ENCODE measurements around the gene SCRT2. TPM values are rescaled to one million over a fixed set of nuclear protein-coding genes. Genes with fewer than 3 reads are reported as not detected.
"Not testable (repeated sequence)": the region's sequence is repeated elsewhere in the genome, so short reads cannot be mapped to it uniquely, and the experiment has no call there.

SCRT2 gene
- total RNA-seq, 1 donor from 2014 or later = not detected

GRCh38 chr20:647479-648019, 28.1 kb downstream of the SCRT2 start:
- Histone ChIP-seq H3K4me1 (ENCODE audit: control insufficient read depth in 3 of 3, insufficient read depth in 3 of 3, low read length in 3 of 3) (peaks cover 16 to 32% (median 27%) of the 10 kb centered on the region in 3 donors), H3K9ac (ENCODE audit: low read depth in 1 of 3, low read length in 3 of 3) (no peak overlapping the region)

DNA sequence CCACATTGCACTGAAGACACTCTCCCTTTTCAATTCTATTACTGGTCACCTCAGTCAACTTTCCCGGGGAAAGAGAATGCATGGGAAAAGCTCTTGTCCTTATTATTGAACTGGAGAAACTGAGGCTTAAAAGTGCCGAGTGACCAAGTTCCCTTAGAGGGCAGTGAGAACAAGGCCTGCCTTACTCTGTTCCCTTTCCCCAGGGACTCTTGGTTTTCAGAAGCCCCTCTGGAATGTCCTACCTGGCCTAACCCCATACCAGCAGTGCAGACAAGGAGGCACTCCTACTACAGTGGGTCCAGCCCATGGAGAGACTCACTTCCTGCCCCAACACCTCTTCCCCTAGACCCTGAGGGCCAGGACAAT, 28.8 kb downstream of the SCRT2 start:
- Histone ChIP-seq H3K4me3 (ENCODE audit: low read length in 3 of 3) (no peak overlapping the region), H3K9me3 (ENCODE audit: control insufficient read depth in 3 of 3, low read length in 3 of 3) (peaks cover 0 to 4% (median 0%) of the 10 kb centered on the region in 3 donors), H3K36me3 (ENCODE audit: control insufficient read depth in 3 of 3, insufficient read depth in 3 of 3, low read length in 3 of 3) (peaks cover 33 to 40% (median 35%) of the 10 kb centered on the region in 3 donors), H3K27me3 (ENCODE audit: control insufficient read depth in 3 of 3, insufficient read depth in 3 of 3, low read length in 3 of 3) (peaks cover 0 to 15% (median 11%) of the 10 kb centered on the region in 3 donors), H3K27ac (ENCODE audit: low read depth, low read length) (no peak overlapping the region), H3K9ac (ENCODE audit: low read depth in 1 of 3, low read length in 3 of 3) (no peak overlapping the region), H3K4me1 (ENCODE audit: control insufficient read depth in 3 of 3, insufficient read depth in 3 of 3, low read length in 3 of 3) (peaks cover 10 to 26% (median 20%) of the 10 kb centered on the region in 3 donors)

More at GRCh38 chr20:647479-648019, 28.1 kb downstream of the SCRT2 start:
- H3K9me3 ChIP-seq (ENCODE audit: control insufficient read depth in 3 of 3, low read length in 3 of 3) = peaks cover 0 to 4% (median 0%) of the 10 kb centered on the region in 3 donors
- H3K27ac ChIP-seq (ENCODE audit: low read depth, low read length) = no peak overlapping the region
- H3K27me3 ChIP-seq (ENCODE audit: control insufficient read depth in 3 of 3, insufficient read depth in 3 of 3, low read length in 3 of 3) = peaks cover 0 to 15% (median 9%) of the 10 kb centered on the region in 3 donors
- no peak overlapping the region for H3K4me3 ChIP-seq (ENCODE audit: low read length in 3 of 3)
- H3K36me3 ChIP-seq (ENCODE audit: control insufficient read depth in 3 of 3, insufficient read depth in 3 of 3, low read length in 3 of 3) = peaks cover 33 to 40% (median 35%) of the 10 kb centered on the region in 3 donors

GRCh38 chr20:646107-646867, 29.3 kb downstream of the SCRT2 start:
- peaks cover 33 to 40% (median 35%) of the 10 kb centered on the region in 3 donors for H3K36me3 ChIP-seq (ENCODE audit: control insufficient read depth in 3 of 3, insufficient read depth in 3 of 3, low read length in 3 of 3)
- H3K4me1 ChIP-seq (ENCODE audit: control insufficient read depth in 3 of 3, insufficient read depth in 3 of 3, low read length in 3 of 3) = peaks cover 8 to 23% (median 17%) of the 10 kb centered on the region in 3 donors
- peak overlapping the region in 1 of 3 donors; percentile 33 for H3K9ac ChIP-seq (ENCODE audit: low read depth in 1 of 3, low read length in 3 of 3)
- H3K27ac ChIP-seq (ENCODE audit: low read depth, low read length) = no peak overlapping the region
- peaks cover 0 to 4% (median 0%) of the 10 kb centered on the region in 3 donors for H3K9me3 ChIP-seq (ENCODE audit: control insufficient read depth in 3 of 3, low read length in 3 of 3)
- peaks cover 0 to 15% (median 11%) of the 10 kb centered on the region in 3 donors for H3K27me3 ChIP-seq (ENCODE audit: control insufficient read depth in 3 of 3, insufficient read depth in 3 of 3, low read length in 3 of 3)
- no peak overlapping the region for H3K4me3 ChIP-seq (ENCODE audit: low read length in 3 of 3)

DNA sequence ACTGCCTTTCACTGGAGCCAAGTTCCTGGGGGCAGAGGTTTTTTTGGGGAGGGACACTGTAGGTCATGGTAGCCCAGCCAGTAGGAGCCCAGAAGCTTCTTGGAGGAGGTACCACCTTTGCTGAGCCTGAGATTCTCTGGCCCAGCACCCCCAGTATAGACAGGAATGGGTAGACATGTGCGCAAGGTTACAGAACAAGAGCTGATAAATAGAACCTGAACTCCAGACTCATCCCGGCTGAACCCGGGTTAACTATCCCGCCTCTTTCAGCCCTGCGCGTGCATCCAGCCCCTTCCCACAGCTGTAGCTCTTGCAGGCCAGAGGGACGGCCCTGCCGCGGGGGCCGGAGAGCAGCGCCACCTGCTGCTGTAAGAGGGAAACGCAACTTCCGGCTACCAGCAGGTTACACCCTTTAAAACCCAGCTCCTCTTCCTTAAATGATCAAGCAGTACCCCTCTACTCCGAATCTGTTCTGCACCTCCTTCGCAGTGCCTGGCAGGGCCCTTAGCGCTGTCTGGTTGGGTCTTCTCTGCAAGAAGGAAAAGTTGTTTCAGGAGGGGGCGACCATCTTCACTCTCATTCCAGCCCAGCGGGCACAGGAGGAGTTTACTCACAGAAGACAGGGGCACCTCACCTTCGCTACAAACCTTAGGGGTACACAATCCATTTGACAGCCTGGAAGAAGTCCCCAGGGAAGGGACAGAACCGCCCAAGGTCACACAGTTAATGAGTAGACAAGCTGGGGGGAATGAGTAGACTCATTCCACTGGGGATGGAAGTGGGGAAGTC, 30.1 kb downstream of the SCRT2 start:
- H3K9me3 ChIP-seq (ENCODE audit: control insufficient read depth in 3 of 3, low read length in 3 of 3) = peaks cover 0 to 4% (median 0%) of the 10 kb centered on the region in 3 donors
- H3K9ac ChIP-seq (ENCODE audit: low read depth in 1 of 3, low read length in 3 of 3) = peak overlapping the region in 1 of 3 donors; percentile 33
- no peak overlapping the region for H3K27ac ChIP-seq (ENCODE audit: low read depth, low read length)
- peaks cover 0 to 15% (median 11%) of the 10 kb centered on the region in 3 donors for H3K27me3 ChIP-seq (ENCODE audit: control insufficient read depth in 3 of 3, insufficient read depth in 3 of 3, low read length in 3 of 3)
- peaks cover 29 to 34% (median 30%) of the 10 kb centered on the region in 3 donors for H3K36me3 ChIP-seq (ENCODE audit: control insufficient read depth in 3 of 3, insufficient read depth in 3 of 3, low read length in 3 of 3)
- H3K4me1 ChIP-seq (ENCODE audit: control insufficient read depth in 3 of 3, insufficient read depth in 3 of 3, low read length in 3 of 3) = peaks cover 5 to 20% (median 11%) of the 10 kb centered on the region in 3 donors
- peak overlapping the region in 1 of 3 donors; percentile 13 for H3K4me3 ChIP-seq (ENCODE audit: low read length in 3 of 3)

DNA sequence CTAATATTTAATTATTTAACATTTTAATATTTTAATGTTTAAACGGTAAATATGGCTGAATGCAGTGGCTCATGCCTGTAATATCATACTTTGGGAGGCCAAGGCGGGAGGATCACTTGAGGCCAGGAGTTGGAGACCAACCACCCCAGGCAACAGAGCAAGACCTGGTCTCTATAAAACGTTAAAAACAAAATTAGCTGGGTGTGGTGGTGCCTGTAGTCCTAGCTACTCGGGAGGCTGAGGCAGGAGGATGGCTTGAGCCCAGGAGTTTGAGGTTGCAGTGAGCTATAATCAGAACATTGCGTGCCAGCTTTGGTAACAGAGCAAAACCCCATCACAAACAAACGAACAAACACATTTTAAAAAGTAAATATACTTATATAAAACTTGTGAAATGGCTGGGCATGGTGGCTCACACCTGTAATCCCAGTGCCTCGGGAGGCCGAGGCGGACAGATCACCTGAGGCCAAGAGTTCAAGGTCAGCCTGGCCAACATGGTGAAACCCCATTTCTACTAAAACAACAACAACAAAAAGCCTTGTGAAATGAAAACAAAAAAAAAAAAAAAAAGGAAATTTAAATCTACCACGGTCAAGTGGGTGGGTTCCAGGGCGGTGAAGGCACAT, 30.8 kb downstream of the SCRT2 start:
- H3K9ac ChIP-seq (ENCODE audit: low read depth in 1 of 3, low read length in 3 of 3) = peak overlapping the region in 1 of 3 donors; percentile 33
- H3K27ac ChIP-seq (ENCODE audit: low read depth, low read length) = no peak overlapping the region

GRCh38 chr20:642398-643174, 33.0 kb downstream of the SCRT2 start:
- peak overlapping the region in 1 of 3 donors; percentile 33 for H3K9ac ChIP-seq (ENCODE audit: low read depth in 1 of 3, low read length in 3 of 3)
- peaks cover 7 to 9% (median 8%) of the 10 kb centered on the region in 3 donors for H3K36me3 ChIP-seq (ENCODE audit: control insufficient read depth in 3 of 3, insufficient read depth in 3 of 3, low read length in 3 of 3)
- H3K27ac ChIP-seq (ENCODE audit: low read depth, low read length) = no peak overlapping the region
- H3K9me3 ChIP-seq (ENCODE audit: control insufficient read depth in 3 of 3, low read length in 3 of 3) = peaks cover 0 to 2% (median 0%) of the 10 kb centered on the region in 3 donors
- peaks cover 5 to 20% (median 11%) of the 10 kb centered on the region in 3 donors for H3K4me1 ChIP-seq (ENCODE audit: control insufficient read depth in 3 of 3, insufficient read depth in 3 of 3, low read length in 3 of 3)
- H3K4me3 ChIP-seq (ENCODE audit: low read length in 3 of 3) = peak overlapping the region in 1 of 3 donors; percentile 49
- H3K27me3 ChIP-seq (ENCODE audit: control insufficient read depth in 3 of 3, insufficient read depth in 3 of 3, low read length in 3 of 3) = peaks cover 0 to 15% (median 11%) of the 10 kb centered on the region in 3 donors

More for the DNA sequence above, 30.8 kb downstream of the SCRT2 start:
- Histone ChIP-seq H3K27me3 (ENCODE audit: control insufficient read depth in 3 of 3, insufficient read depth in 3 of 3, low read length in 3 of 3) (peaks cover 0 to 15% (median 11%) of the 10 kb centered on the region in 3 donors), H3K4me1 (ENCODE audit: control insufficient read depth in 3 of 3, insufficient read depth in 3 of 3, low read length in 3 of 3) (peaks cover 5 to 20% (median 11%) of the 10 kb centered on the region in 3 donors), H3K4me3 (ENCODE audit: low read length in 3 of 3) (no peak overlapping the region), H3K36me3 (ENCODE audit: control insufficient read depth in 3 of 3, insufficient read depth in 3 of 3, low read length in 3 of 3) (peaks cover 24 to 27% (median 24%) of the 10 kb centered on the region in 3 donors), H3K9me3 (ENCODE audit: control insufficient read depth in 3 of 3, low read length in 3 of 3) (peaks cover 0 to 4% (median 0%) of the 10 kb centered on the region in 3 donors)

DNA sequence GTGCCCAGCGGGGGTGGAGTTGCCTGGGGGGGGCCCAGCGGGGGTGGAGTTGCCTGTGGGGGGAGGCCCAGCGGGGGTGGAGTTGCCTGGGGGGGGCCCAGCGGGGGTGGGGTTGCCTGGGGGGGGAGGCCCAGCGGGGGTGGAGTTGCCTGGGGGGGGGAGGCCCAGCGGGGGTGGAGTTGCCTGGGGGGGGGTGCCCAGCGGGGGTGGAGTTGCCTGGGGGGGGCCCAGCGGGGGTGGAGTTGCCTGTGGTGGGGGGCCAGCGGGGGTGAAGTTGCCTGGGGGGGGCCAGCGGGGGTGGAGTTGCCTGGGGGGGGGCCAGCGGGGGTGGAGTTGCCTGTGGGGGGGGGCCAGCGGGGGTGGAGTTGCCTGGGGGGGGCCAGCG, 33.6 kb downstream of the SCRT2 start:
- H3K4me1 ChIP-seq (ENCODE audit: control insufficient read depth in 3 of 3, insufficient read depth in 3 of 3, low read length in 3 of 3) = peaks cover 5 to 17% (median 11%) of the 10 kb centered on the region in 3 donors
- not testable (repeated sequence) for H3K36me3 ChIP-seq (ENCODE audit: control insufficient read depth in 3 of 3, insufficient read depth in 3 of 3, low read length in 3 of 3); H3K27ac ChIP-seq (ENCODE audit: low read depth, low read length); H3K4me3 ChIP-seq (ENCODE audit: low read length in 3 of 3); H3K9ac ChIP-seq (ENCODE audit: low read depth in 1 of 3, low read length in 3 of 3); H3K9me3 ChIP-seq (ENCODE audit: control insufficient read depth in 3 of 3, low read length in 3 of 3)
- H3K27me3 ChIP-seq (ENCODE audit: control insufficient read depth in 3 of 3, insufficient read depth in 3 of 3, low read length in 3 of 3) = peaks cover 0 to 15% (median 11%) of the 10 kb centered on the region in 3 donors

DNA sequence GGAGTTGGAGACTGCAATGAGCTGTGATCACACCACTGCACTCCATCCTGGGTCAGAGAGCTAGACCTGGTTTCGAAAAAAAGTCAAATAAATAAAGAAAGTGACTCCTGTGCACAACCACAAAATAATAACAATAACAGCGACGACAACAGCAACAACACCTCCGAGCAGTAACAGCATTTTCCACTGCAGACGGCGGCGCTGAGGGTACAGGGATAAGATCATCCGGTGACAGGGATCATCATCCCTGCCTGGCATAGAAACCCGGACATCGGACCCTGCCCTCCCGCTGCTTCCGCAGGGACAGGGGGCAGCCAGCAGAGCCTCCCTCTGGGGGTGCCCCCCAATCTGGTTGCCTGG, 34.1 kb downstream of the SCRT2 start:
- Histone ChIP-seq H3K27ac (ENCODE audit: low read depth, low read length) (no peak overlapping the region), H3K27me3 (ENCODE audit: control insufficient read depth in 3 of 3, insufficient read depth in 3 of 3, low read length in 3 of 3) (peaks cover 0 to 15% (median 11%) of the 10 kb centered on the region in 3 donors), H3K36me3 (ENCODE audit: control insufficient read depth in 3 of 3, insufficient read depth in 3 of 3, low read length in 3 of 3) (no peaks in the 10 kb centered on the region), H3K4me1 (ENCODE audit: control insufficient read depth in 3 of 3, insufficient read depth in 3 of 3, low read length in 3 of 3) (peaks cover 5 to 17% (median 11%) of the 10 kb centered on the region in 3 donors), H3K9ac (ENCODE audit: low read depth in 1 of 3, low read length in 3 of 3) (no peak overlapping the region), H3K9me3 (ENCODE audit: control insufficient read depth in 3 of 3, low read length in 3 of 3) (no peaks in the 10 kb centered on the region), H3K4me3 (ENCODE audit: low read length in 3 of 3) (no peak overlapping the region)

Measured in skeletal muscle tissue (tissue), 4 donors.